ENCODE data around the gene TBC1D22A.
A peak's percentile ranks its signal among the peaks of the same experiment; 100 is the strongest.

The TBC1D22A gene

GRCh38 chr22:46795845-46796565, 33.6 kb downstream of the TBC1D22A start:
- no peak for DNase-seq

- no peak for DNase-seq
Measured at GRCh38 chr22:46796566-46797195, 34.2 kb downstream of the TBC1D22A start.

- no peak for DNase-seq
Measured at GRCh38 chr22:46797355-46797754, 34.9 kb downstream of the TBC1D22A start.

- no peak for DNase-seq
Measured at GRCh38 chr22:46798041-46798365, 35.6 kb downstream of the TBC1D22A start.

DNA sequence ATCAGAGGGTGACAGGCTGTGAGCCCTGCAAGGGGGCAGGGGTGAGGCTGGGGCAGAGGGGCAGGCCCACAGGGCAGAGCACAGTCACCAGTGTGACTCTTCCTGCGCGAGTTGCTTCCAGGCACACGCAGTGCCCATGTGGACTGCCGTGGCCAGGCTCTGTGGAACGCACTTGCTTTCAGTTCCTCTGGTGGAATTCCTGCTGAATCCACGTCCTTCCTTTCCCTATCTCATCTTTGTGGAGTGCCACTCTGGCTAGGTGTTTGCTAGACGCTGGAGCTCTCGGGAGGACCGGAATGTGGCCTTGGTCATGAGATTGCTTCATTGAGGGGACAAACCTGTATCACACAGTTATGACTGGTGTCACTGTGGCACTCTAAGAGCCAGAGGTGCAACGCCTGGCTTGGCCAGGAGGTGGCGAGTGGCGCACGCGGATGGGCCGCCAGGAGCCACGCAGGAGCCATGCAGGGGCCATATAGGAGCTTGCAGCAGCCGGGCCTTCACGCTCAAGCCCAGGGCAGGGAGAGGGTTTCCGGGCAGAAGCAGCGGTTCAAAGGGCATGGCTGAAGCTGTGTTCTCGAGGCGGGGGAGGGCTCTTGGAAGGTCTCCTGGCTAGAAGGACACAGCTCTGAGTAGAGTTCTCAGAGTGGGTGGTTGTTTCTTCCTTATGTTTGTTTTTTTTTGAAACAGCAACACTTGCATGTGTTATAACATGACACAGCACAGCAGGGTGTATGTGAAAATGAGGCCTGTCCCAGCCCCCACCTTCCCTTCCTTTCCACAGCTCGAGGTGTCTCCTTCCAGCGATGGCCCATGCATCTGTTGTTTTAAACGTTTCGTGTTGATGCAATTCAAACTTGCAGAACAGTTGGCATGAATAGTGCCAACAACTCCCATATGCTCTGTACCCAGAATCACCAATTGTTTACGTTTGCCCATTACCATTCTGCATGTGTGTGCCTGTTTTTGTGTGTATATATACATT, 36.2 kb downstream of the TBC1D22A start:
- no peak for DNase-seq

DNA sequence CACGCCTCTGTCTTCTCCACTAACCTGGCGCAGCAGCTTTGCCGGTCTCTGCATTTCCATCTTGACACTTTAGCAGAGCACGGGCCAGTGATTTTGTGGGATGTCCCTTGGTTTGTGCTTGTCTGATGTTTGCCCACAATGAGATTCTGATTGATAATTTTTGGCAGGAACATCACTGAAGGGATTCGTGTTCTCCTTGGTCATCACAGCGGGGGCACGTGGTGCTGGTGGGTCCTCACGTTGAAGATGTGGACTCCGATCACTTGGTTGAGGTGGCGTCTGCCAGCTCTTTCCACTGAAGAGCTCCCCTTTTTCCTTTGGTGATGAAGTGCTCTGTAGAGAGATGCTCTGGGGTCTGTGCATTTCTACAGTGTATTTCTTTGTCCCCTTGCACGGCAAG, 37.2 kb downstream of the TBC1D22A start:
- no peak for DNase-seq

DNA sequence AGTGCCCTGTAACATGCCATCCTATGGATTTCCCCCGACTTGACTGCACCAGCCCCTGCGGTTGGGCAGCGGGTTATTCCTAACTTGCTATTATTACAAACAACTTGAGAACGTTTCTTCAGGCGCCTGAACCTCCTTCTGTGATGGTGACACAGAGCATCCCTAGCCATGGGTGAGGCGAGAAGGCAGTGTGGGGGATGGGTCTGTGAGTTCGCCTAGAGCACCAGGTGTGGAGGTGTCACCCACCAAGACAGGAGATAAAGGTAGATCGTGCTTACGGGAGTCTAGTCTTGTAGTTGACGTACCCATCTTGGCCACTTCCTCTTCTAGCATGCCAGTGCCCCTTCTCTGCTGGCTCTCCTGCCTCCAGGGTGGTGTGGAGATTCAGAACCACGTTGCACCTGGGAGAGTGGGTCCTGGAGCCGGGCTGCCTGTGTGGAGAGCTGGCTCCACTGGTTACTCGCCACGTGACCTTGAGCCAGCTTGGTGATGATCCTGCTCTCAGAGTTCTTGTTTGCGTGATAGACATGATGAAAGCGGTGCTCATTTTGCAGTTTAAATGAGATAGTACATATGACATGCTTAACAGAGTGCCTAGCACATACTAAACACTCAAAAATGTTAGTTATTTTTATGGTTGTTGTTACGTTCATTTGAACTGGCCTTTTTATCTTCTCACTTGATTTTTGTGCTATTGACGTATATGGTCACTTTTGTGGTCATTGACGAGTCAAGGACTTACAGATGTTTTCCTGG, 37.8 kb downstream of the TBC1D22A start:
- DNase-seq: no peak

GRCh38 chr22:46801331-46801811, 38.9 kb downstream of the TBC1D22A start:
- peak; percentile 63 for DNase-seq

- DNase-seq: no peak
Measured at GRCh38 chr22:46801826-46802607, 39.6 kb downstream of the TBC1D22A start.

- DNase-seq: no peak
Measured at GRCh38 chr22:46802608-46803027, 40.2 kb downstream of the TBC1D22A start.

DNA sequence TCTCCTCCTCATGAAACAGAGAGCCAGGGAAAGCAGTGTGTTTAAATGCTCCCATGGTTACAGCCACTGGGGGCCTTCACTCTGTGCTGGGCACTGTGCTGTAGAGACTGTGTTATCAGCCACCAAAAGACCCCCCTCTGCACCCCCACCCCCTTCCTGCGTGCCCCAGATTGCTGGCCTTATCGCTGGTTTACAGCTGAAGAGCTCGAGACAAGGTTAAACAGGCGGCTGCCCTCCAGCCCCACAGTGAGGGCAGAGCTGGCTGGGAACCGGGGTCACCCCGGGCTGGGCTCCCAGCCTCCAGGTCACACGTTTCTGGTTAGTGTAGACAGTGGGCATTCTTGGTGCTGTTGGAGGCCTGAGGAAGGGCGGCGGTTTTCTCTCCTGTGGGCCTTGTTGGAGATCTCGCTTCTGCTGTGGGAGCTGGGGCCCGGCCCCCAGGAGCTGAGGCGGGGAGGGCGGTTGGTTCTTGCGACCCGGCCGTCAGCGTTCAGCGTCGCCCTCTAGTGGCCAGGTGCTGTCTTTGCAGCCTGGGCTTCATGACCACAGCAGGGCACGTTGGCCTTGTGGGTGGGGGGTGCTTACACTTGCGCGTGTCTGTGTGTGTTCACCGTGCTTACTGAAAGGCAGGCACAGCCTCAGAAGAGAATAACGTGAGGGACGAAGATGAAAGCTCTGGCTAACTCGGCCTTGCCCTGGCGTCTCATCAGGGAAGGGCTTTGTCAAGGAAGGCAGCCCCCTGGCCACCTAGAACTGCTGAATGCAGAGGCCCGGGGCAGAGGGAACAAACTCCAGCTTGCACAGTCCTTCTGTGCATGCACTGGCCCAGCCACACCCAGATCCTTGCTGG, 40.8 kb downstream of the TBC1D22A start:
- DNase-seq: no peak

- DNase-seq: no peak
Measured at GRCh38 chr22:46803936-46804335, 41.5 kb downstream of the TBC1D22A start.

GRCh38 chr22:46806794-46807193, 44.3 kb downstream of the TBC1D22A start:
- no peak for DNase-seq

DNA sequence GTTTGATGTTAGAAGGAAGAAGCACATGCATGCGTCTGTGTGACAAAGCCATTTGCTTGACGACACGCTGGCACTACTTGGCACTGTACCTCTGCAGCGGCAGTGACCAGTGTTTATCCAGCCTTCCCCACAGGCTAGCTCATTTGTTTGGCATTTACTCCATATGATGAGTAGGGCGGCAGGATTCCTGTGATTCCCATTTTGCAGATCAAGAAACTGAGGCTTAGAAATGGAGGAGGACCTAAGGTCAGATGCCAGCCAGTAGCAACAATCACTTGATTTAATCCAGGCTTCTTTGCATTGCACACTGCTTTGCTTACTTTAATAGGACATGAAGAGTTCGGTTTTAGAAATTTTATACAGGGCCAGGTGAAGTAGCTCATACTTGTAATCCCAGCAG, 45.0 kb downstream of the TBC1D22A start:
- DNase-seq: no peak

DNA sequence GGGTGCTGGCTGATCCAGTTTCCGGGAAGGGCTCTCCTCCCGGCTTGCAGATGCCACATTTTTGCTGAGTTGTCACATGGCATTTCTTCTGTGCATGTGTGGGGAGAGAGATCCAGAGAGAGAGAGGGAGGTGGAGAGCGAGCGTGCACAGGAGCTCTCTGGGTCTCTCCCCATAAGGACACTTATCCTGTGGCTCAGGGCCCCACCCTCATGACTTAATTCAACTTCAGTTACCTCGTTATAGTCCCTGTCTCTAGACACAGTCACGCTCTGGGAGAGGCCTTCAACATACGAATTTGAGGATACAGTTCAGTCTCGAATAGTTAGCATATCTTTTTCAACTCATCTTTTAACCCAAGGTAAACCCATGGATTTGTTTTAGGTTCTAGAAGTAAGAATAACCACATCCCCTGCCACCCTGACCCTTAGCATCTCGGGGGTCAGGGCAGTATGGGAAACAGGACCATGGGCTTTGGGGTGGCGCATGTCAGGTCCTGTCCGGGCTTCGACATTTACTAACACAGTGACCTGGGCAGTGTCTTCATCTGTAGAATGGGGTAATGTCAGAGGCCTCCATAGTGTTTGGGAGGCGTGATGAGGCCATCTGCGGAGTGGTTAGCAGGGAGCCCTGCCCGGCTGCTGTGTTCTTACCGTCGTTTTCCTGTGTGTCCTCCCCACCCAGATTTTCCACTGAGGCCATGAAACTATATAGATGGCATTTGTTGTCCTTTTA, 46.9 kb downstream of the TBC1D22A start:
- DNase-seq: no peak

DNA sequence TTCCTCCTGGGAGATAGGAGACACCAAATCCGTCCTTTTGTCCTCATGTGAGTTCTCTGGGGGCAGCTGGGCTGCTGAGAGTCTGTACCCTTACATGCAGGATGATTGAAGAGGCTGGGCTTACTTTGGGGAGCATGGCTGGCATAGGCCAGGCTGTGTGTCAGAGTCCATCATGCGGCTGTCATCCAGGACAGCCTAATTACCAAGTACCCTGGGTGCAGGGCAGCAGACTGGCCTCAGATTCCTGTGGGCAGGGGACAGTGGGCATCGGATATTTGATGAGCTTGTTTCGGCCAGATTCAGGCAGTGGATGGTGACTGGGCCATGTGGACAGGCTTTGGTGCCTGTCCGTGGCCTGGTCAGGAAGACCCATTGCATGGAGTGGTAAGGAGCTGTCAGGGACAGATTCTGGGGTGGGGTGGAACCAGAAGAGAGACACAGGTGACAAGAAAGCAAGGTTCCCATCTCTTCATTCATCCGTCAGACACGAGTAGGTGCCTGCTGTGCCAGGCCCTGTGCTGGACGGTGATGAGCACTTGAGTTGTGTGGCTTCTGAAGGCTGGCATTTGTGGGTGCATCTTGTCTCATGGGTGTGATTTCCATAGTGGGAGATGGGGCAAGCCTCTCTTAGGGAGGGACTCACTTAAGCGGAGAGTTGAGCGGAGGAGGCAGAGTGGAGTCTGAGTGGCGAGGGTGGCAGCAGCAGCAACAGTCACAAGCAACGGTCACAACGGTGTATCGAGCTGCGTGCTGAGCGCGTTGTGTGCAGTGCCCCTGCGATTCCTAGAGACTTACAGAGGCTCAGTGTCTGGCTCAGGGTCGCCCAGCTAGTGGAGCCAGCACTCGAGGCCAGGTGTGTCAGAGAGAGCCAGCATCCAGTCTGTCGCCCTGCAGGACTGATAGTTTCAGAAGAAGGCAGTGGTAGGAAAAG, 48.7 kb downstream of the TBC1D22A start:
- no peak for DNase-seq

DNA sequence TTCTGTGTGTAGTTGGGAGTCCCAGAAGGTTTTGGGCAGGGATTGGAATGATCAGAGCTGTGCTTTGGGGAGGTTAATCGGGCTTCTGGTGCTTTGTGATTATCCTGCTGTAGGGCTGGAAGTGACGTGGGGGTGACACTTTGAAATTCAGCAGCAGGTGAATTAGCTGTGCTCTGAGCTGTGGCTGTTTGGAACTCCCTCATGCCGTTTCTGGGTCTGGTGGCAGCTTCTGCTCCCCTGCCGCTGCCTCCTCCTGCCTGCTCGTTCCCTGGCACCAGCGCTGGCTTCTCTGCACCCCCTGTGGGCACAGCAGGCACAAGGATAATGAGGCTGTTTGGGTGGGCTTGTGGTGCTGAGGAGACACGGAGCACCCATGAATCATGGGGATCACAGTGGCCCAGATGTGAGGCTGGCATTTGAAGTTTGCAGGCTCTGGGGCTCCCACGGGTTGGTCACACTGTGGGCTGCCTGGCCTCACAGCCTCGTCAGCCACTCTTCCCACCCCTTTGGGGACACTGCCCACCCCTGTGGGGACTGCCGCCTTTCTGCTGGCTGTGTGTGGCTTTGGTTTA, 49.7 kb downstream of the TBC1D22A start:
- no peak for DNase-seq

DNA sequence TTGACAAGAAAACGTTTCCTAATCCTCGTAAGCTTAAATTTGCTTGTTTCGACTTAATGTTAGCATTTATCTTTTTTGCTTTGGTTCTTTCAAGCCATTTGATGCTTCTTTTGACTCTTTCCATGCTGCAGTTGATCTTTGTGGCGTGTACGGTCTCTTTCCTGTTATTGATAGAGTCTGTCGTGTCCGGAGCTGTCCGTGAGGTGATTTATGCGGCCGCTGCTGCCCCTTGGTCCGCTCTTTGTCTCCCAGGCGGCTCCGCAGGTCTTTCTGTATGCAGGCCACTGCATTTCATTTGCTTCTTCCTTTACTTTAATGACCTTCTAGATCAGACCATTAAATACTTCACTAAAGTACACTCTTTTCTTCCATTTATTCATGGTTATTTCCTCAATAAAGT, 50.3 kb downstream of the TBC1D22A start:
- DNase-seq: no peak
